ENCODE measurements around the gene RGS4. TPM values are rescaled to one million over a fixed set of nuclear protein-coding genes. Genes with fewer than 3 reads are reported as not detected.

Gene RGS4
- total RNA-seq, 1 experiment from 2014 or later: 0.21 TPM

GRCh38 chr1:163076446-163076845 lies 7.3 kb downstream of the RGS4 start:
- no TSS peak for BruUV-seq (replicated peaks)
- no peaks in the 10 kb centered on the region for H3K36me3 Mint-ChIP-seq (ENCODE audit: insufficient read depth, unreplicated experiment)
- no peaks in the 10 kb centered on the region for H3K9me3 Mint-ChIP-seq (ENCODE audit: low read depth, unreplicated experiment)
- no peak for DNase-seq
- intact Hi-C loops (cut with micrococcal nuclease; ENCODE audit: unreplicated experiment): no loop called here
- TF ChIP-seq, protein P1, sequence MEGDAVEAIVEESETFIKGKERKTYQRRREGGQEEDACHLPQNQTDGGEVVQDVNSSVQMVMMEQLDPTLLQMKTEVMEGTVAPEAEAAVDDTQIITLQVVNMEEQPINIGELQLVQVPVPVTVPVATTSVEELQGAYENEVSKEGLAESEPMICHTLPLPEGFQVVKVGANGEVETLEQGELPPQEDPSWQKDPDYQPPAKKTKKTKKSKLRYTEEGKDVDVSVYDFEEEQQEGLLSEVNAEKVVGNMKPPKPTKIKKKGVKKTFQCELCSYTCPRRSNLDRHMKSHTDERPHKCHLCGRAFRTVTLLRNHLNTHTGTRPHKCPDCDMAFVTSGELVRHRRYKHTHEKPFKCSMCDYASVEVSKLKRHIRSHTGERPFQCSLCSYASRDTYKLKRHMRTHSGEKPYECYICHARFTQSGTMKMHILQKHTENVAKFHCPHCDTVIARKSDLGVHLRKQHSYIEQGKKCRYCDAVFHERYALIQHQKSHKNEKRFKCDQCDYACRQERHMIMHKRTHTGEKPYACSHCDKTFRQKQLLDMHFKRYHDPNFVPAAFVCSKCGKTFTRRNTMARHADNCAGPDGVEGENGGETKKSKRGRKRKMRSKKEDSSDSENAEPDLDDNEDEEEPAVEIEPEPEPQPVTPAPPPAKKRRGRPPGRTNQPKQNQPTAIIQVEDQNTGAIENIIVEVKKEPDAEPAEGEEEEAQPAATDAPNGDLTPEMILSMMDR (IDR thresholded peaks at IDR 0.05; ENCODE audit: unreplicated experiment): no peak
- no peaks in the 10 kb centered on the region for H3K27me3 Mint-ChIP-seq (ENCODE audit: unreplicated experiment)
- H3K4me1 Mint-ChIP-seq (ENCODE audit: low read depth, unreplicated experiment): no peaks in the 10 kb centered on the region
- no peak overlapping the region for H3K27ac Mint-ChIP-seq (ENCODE audit: unreplicated experiment)
- CTCF ChIA-PET: no interaction called here
- no peak overlapping the region for H3K4me3 Mint-ChIP-seq (ENCODE audit: low read depth, unreplicated experiment)

GRCh38 chr1:163076981-163077761 lies 8.0 kb downstream of the RGS4 start:
- Mint-ChIP-seq H3K9me3 (ENCODE audit: low read depth, unreplicated experiment) (no peaks in the 10 kb centered on the region), H3K27me3 (ENCODE audit: unreplicated experiment) (no peaks in the 10 kb centered on the region), H3K36me3 (ENCODE audit: insufficient read depth, unreplicated experiment) (no peaks in the 10 kb centered on the region), H3K4me1 (ENCODE audit: low read depth, unreplicated experiment) (no peaks in the 10 kb centered on the region), H3K27ac (ENCODE audit: unreplicated experiment) (no peak overlapping the region), H3K4me3 (ENCODE audit: low read depth, unreplicated experiment) (no peak overlapping the region)
- TF ChIP-seq, protein P1 (IDR thresholded peaks at IDR 0.05; ENCODE audit: unreplicated experiment): no peak
- no peak for DNase-seq
- CTCF ChIA-PET: no interaction called here
- intact Hi-C loops (cut with micrococcal nuclease; ENCODE audit: unreplicated experiment): no loop called here
- no TSS peak for BruUV-seq (replicated peaks)

- Mint-ChIP-seq H3K36me3 (ENCODE audit: insufficient read depth, unreplicated experiment) (no peaks in the 10 kb centered on the region), H3K27me3 (ENCODE audit: unreplicated experiment) (no peaks in the 10 kb centered on the region), H3K27ac (ENCODE audit: unreplicated experiment) (no peak overlapping the region), H3K9me3 (ENCODE audit: low read depth, unreplicated experiment) (no peaks in the 10 kb centered on the region), H3K4me1 (ENCODE audit: low read depth, unreplicated experiment) (peaks cover 26% of the 10 kb centered on the region), H3K4me3 (ENCODE audit: low read depth, unreplicated experiment) (no peak overlapping the region)
- no peak for DNase-seq
- CTCF ChIA-PET: no interaction called here
- BruUV-seq (replicated peaks): no TSS peak
- TF ChIP-seq, protein P1 (IDR thresholded peaks at IDR 0.05; ENCODE audit: unreplicated experiment): no peak
- intact Hi-C loops (cut with micrococcal nuclease; ENCODE audit: unreplicated experiment): no loop called here
Observed at GRCh38 chr1:163082971-163083370, 13.8 kb downstream of the RGS4 start.

- CTCF ChIA-PET: no interaction called here
- BruUV-seq (replicated peaks): no TSS peak
- intact Hi-C loops (cut with micrococcal nuclease; ENCODE audit: unreplicated experiment): no loop called here
- DNase-seq: no peak
- H3K9me3 Mint-ChIP-seq (ENCODE audit: low read depth, unreplicated experiment): no peaks in the 10 kb centered on the region
- no peak overlapping the region for H3K27ac Mint-ChIP-seq (ENCODE audit: unreplicated experiment)
- no peaks in the 10 kb centered on the region for H3K27me3 Mint-ChIP-seq (ENCODE audit: unreplicated experiment)
- no peaks in the 10 kb centered on the region for H3K36me3 Mint-ChIP-seq (ENCODE audit: insufficient read depth, unreplicated experiment)
- H3K4me3 Mint-ChIP-seq (ENCODE audit: low read depth, unreplicated experiment): no peak overlapping the region
- peaks cover 26% of the 10 kb centered on the region for H3K4me1 Mint-ChIP-seq (ENCODE audit: low read depth, unreplicated experiment)
- TF ChIP-seq, protein P1 (IDR thresholded peaks at IDR 0.05; ENCODE audit: unreplicated experiment): no peak
Observed at GRCh38 chr1:163083690-163084089, 14.5 kb downstream of the RGS4 start.
